Left renal cortex interstitium (tissue), 4 donors: ENCODE data around the gene TNNT3. TPM values are rescaled to one million over a fixed set of nuclear protein-coding genes. Genes with fewer than 3 reads are reported as not detected.

Experiments
- DNase-seq, 4 donors: peaks; one replicate each; pipeline ENCODE4 v3.0.0-alpha.2; 2013; ENCODE audit warnings: low read depth in 4 of 4, low spot score in 2 of 4, missing footprints in 1 of 4
- polyA plus RNA-seq, 4 donors: library from polyadenylated mRNA; unstranded; fragments of 120-200 nt; gene quantifications; one replicate each; pipeline ENCODE4 v1.2.1, GENCODE V29; 2013; ENCODE audit not compliant: insufficient read length in 4 of 4

TNNT3 gene
- polyA plus RNA-seq, 4 donors, result 5.0 to 10.8 (median 9.4) TPM

GRCh38 chr11:1947592-1948237 is 28.2 kb downstream of the TNNT3 start:
- no peak for DNase-seq

GRCh38 chr11:1948389-1948788 is 28.9 kb downstream of the TNNT3 start:
- DNase-seq, result no peak

GRCh38 chr11:1949302-1949701 is 29.8 kb downstream of the TNNT3 start:
- no peak for DNase-seq

GRCh38 chr11:1949922-1950321 is 30.4 kb downstream of the TNNT3 start:
- DNase-seq, result no peak

GRCh38 chr11:1952806-1953482 is 33.4 kb downstream of the TNNT3 start:
- DNase-seq, result no peak

GRCh38 chr11:1953489-1954266 is 34.2 kb downstream of the TNNT3 start:
- DNase-seq, result no peak

- no peak for DNase-seq
Measured at GRCh38 chr11:1958367-1958766, 38.9 kb downstream of the TNNT3 start.

- no peak for DNase-seq
Measured at GRCh38 chr11:1959786-1960185, 40.3 kb downstream of the TNNT3 start.

GRCh38 chr11:1963864-1964263 is 44.4 kb downstream of the TNNT3 start:
- no peak for DNase-seq

- no peak for DNase-seq
Measured at GRCh38 chr11:1964348-1964747, 44.8 kb downstream of the TNNT3 start.

- no peak for DNase-seq
Measured at GRCh38 chr11:1964955-1965354, 45.5 kb downstream of the TNNT3 start.

- no peak for DNase-seq
Measured at GRCh38 chr11:1966531-1966930, 47.0 kb downstream of the TNNT3 start.

GRCh38 chr11:1967641-1968225 is 48.2 kb downstream of the TNNT3 start:
- no peak for DNase-seq

- no peak for DNase-seq
Measured at GRCh38 chr11:1968454-1969002, 49.0 kb downstream of the TNNT3 start.

- no peak for DNase-seq
Measured at GRCh38 chr11:1969035-1969434, 49.5 kb downstream of the TNNT3 start.

GRCh38 chr11:1969776-1970175 is 50.3 kb downstream of the TNNT3 start:
- DNase-seq, result no peak

- DNase-seq, result no peak
Measured at GRCh38 chr11:1970956-1971355, 51.5 kb downstream of the TNNT3 start.

GRCh38 chr11:1975185-1975584 is 55.7 kb downstream of the TNNT3 start:
- no peak for DNase-seq

- no peak for DNase-seq
Measured at GRCh38 chr11:1978720-1979473, 59.4 kb downstream of the TNNT3 start.

- DNase-seq, result no peak
Measured at GRCh38 chr11:1979607-1980006, 60.1 kb downstream of the TNNT3 start.
